Measurements from ENCODE around the gene NOL12.
A peak's percentile ranks its signal among the peaks of the same experiment; 100 is the strongest.

The NOL12 gene

DNA sequence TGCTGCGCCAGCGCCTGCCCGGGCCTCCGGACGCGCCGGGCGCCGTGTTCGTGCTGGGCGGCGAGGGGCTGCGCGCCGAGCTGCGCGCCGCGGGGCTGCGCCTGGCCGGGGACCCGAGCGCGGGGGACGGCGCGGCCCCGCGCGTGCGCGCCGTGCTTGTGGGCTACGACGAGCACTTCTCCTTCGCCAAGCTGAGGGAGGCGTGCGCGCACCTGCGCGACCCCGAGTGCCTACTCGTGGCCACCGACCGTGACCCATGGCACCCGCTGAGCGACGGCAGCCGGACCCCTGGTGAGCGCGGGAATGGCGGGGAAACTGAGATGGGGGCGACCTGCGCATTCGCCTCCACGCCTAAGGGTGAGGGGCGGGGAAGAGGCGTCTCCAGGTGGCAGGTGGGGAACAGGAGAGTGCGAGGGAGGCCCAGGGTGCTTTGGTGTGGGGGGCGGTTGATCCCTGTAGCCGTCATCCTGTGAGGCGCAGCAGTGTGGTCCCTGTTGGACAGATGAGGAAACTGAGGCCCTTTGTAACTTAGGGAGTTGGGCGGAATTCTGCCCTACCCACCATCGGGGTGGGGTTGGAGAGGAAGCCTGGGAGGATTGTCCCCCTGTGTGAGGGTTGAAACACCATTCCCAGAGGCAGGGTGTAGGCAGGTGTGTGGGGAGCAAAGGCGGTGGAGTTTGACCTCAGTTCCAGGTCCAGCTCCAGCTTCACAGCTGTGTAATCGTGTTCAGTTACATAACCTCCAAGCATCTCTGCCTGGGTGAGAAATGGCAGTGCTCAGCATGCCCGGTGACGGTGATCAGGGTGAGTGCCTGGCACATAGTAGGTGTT is 26.9 kb upstream of the NOL12 start:
- no peak for DNase-seq (ENCODE audit: low read depth in 2 of 2)

DNA sequence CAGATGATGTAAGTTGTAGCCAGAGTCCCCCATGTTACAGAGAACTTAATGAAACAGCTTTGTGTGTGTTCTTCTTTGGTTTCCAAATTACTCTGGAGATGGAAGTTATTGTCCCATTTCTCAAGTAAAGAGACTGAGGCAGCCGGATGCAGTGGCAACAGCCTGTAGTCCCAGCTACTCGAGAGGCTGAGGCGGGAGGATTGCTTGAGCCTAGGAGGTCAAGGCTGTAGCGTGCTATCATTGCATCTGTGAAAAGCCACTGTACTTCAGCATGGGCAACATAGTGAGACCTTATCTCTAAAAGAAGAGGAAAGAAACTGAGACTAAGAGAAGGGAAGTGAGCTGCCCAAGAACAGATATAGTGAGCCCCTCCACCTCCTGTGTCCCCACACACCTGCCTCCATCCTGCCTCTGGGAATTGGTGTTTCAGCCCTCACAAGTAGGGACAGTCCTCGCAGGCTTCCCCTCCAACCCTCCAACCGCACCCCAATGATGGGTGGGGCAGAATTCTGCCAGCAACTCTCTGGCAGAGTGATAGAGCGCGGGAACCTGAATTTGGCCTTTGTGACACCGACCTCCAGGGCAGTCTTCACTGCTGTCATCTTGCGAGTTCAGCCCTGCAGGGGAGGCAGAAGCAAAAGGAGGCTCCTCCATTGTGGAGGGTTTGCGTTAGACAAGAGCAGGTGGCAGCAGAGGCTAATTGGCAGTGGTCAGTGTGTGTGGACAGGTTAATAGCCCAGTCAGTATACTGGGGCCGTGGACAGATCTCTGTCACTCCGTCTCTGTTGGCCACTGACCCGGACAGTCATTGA is 26.0 kb upstream of the NOL12 start:
- no peak for DNase-seq (ENCODE audit: low read depth in 2 of 2)

DNA sequence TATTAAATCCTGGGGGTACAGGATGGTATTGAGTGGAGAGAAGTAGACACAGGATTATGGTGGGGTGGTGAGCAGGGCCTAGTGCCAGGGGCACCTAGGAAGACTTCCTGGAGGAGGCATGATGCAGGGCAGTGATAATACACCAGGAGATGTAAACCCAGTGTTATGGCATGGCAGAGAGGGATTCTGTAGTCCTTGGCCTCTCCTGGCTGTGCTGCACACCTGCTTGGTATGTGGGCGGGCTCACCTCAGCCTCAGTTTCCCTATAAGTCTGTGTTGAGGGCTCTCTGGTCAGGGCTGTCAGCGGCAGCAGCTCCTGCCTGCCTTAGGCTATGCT is 25.5 kb upstream of the NOL12 start:
- DNase-seq (ENCODE audit: low read depth in 2 of 2), result no peak

DNA sequence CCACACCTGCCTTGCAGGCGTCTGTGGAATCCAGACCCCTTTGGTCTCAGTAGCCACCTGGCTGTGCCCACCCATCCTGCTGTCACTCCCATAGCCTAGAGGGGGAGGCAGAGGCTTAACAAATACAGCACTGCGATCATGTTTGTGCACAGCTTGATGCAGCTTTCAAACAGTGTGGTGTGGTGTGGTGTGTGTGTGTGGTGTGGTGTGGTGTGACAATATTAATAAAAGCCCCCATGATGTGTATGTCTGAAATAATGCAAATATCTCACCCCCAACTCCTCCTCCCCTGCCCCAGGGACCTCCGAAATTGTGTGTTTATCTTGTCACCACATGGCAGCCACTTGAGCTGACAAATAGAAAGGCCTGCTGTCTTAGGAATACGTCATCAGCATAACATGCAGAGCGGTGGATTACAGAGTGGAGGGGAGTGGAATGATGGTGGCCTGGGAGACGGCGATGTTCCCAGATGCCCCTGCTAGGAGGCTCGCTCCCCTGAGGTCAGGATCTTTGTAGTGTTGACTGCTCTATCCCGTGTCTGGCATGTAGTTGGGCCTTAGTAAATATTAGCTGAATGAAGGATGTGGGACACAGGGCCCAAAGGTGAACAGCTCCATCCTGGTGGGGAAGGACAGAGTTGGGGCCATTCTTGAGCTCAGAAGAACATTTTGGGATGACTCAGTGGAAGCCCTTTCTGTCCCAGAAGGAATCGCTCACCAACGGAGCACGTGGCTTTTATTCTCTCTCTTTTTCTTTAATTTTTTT is 24.8 kb upstream of the NOL12 start:
- DNase-seq (ENCODE audit: low read depth in 2 of 2), result no peak

DNA sequence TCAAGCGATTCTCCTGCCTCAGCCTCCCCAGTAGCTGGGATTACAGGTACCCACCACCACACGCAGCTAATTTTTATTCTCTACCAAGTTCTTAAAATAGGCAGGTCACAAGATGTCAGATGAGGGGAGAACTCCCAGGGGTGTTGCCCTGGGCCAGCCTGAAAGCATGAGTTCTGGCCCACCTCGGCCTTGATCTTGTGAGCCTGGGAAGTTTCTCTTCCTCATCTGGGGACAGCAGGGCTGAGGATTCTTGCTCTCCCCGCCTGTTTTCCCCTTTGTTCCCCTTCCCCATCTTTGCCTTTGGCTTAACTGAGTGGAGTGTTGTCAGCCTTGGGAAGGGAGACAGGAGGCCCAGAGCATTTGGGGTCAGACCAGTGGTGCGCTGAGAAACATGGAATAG is 24.1 kb upstream of the NOL12 start:
- no peak for DNase-seq (ENCODE audit: low read depth in 2 of 2)

DNA sequence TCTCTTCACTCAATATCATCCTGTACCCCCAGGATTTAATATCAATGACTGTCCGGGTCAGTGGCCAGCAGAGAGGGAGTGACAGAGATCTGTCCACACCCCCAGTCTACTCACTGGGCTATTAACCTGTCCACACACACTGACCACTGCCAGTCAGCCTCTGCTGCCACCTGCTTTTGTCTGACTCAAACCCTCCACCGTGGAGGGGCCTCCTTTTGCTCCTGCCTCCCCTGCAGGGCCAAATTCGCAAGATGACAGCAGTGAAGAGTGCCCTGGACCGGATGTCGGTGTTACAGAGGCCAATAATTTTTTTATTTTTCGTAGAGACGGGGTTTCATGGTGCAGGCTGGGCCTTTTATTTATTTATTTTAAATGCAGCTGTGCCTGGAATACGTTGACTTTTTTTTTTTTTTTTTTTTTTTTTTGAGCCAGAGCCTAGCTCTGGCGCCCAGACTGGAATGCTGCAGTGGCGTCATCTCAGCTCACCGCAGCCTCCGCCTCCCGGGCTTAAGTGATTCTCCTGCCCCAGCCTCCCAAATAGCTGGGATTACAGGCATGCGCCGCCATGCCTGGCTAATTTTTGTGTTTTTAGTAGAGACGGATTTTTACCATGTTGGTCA is 22.5 kb upstream of the NOL12 start:
- no peak for DNase-seq (ENCODE audit: low read depth in 2 of 2)

DNA sequence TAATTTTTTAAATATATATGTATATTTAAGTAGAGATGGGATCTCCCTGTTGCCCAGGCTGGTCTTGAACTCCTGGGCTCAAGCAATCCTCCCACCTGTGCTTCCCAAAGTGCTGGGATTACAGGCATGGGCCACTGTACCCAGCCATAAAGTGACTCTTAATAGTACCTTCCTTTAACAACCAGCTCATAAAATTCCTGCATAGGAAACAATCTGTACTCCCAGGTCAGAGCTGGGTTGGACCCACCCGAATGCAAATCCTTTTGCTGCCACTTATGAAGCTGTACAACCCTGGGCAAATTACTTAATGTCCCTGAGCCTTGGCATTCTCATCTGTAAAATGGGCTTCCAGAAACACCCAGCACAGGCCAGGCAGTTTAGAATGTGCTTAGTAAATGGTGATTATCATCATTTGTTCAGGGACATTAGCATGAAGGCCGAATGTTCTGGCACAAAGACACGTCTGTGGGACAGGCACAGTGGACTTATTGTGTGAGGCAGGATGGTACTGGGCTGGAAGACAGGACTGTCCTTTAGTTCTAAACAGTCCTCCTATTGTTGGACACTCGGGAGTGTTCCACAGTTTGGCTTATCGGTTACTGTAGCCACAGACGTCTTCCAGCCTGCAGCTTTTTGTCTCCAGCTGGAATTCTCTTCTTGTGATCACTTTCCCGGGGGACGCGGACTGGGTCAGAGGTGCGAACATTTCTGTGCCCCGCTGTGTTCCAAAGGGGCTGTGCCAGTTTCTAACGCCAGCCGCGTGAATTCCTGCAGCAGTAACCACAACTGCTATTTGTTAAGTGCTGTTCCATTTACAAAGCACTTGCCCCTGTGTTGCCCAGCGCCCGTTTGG is 21.7 kb upstream of the NOL12 start:
- no peak for DNase-seq (ENCODE audit: low read depth in 2 of 2)

DNA sequence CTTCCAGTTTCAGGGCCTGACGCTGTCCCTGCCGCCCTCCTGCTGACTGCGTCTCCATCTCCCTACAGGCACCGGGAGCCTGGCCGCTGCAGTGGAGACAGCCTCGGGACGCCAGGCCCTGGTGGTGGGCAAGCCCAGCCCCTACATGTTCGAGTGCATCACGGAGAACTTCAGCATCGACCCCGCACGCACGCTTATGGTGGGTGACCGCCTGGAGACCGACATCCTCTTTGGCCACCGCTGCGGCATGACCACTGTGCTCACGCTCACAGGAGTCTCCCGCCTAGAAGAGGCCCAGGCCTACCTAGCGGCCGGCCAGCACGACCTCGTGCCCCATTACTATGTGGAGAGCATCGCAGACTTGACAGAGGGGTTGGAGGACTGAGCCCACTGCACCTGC is 20.7 kb upstream of the NOL12 start:
- DNase-seq (ENCODE audit: low read depth in 2 of 2), result no peak

DNA sequence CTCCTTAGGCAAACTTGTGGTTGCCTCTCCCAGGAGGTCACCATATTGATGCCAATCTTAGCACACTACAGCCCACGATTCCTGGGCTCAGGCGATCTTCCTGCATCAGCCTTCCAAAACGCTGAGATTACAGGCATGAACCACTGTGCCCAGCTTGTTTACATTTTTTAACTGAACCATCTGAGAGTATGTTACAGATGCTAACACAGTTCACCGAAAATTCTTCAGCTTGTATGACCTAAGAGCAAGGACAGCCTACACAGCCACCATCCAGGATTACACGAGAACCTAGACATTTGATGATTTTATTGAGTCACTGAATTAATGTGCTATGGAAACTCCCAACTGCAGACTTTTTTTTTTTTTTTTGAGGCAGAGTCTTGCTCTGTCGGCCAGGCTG is 16.6 kb upstream of the NOL12 start:
- DNase-seq (ENCODE audit: low read depth in 2 of 2), result no peak

DNA sequence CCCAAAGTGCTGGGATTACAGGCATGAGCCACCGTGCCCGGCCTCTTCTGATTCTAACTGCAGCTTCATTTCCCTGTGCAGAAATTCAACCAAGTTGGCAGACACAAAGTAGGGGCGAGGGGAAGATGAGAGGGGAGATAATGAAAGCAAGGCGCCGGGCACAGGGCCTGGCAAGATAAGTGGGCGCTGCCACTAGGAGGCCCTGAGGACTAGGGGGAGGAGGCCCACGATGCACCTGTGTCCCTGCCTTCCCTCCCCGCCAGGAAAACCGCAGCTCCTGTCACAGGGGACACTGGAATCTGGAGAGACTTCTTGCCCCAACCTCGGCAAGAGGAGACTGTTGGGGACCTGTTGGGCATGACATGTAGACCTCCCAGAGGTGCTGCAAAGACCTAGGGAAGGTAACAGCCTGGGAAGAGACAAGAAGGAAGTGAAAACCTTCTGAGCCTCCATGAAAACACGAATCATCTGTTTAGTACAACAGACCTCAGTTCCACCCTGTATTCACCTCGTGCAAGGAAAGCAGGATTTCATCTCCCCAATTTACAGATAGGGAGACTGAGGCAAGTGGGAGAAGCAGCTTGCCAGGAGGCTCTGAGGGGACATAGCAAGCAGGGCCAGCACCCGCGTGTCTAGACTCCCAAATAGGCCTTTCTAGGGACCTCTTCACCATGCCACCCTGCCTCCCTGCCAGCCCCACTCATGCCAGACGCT is 13.8 kb upstream of the NOL12 start:
- DNase-seq (ENCODE audit: low read depth in 2 of 2), result no peak

DNA sequence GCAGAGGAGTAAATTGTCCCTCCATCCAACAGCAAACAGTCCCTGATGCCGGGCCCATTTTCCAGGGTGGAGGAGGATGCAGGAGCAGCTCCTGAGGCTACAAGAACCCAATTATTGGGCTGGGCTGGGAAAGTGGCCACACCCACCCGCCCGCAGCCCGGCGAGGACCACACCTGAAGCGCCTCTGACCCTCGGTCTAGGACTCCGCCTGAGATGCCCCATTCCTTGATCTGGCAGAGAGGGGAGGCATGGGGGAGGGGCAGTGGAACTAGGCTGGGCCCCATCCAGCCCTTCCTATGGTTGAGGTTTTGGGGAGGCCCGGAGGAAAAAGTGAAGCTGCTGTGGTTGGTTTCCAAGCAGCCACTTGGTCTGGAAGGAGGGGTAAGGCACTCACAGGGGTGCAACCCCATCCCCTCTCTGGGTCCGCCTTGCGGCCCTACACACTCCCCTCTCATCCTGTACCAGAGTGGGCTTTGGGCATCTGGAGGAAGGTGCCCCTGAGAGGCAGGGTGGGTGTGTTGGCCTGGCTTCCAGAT is 13.2 kb upstream of the NOL12 start:
- no peak for DNase-seq (ENCODE audit: low read depth in 2 of 2)

DNA sequence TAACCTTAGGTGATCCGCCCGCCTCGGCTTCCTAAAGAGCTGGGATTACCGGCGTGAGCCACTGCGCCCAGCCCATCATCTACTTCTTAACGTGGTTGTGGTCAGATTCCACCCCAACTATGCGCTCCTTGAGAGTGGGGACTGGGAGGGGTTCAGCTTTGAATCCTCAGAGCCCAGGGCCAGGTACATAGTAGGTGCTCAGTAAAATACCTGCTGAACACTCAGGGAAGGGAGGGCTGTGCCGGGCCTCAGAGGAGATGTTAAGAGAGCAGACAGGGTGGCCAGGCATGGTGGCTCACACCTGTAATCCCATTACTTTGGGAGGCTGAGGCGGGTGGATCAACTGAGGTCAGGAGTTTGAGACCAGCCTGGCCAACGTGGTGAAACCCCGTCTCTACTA is 11.9 kb upstream of the NOL12 start:
- no peak for DNase-seq (ENCODE audit: low read depth in 2 of 2)

DNA sequence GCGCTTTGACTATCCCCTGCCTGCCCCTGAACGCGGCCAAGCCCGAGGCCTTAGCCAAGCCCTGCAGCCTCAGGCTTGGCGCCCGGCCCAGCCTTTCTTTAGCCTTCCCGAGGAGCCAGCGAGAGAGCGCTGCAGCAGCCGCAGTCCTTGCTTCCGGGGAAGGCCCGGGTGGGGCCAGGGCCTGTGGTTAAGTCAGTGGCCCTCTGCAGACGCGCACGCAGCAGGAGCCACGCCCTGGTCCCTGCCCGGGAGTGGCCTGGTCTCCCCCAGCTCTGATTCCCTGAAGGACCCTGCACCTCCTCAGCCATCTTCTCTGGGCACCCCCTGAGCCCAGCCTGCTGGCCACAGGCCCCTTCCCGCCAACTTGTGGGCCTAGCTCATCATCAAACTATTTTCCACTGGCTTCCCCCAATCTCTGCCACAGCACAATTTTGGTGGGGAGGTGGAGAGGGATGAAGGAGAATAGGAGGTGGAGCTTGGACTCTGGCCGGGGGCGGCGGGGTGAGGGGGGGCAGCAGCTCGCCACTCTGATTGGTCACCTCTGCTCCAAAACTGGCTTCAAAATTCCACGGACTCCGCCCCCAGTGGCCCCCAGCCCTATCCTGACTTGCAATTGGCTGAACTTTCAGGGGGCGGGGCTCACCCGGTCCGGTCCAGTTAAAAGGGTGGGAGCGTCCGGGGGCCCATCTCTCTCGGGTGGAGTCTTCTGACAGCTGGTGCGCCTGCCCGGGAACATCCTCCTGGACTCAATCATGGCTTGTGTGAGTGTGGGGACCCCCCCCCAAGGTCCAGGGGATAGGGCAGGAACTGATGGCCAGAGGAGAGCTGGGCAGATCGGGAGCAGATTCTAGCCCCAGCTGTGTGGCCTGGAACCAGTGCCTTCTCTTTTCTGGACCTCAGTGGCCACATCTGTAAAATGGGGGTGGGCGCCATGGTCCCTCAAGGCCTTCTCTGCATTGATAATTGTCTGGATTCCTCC is 10.9 kb upstream of the NOL12 start, which contains the start of gene LGALS1:
LGALS1 (plus strand) TSS at position 686 of the 979 bp plus-strand sequence; CDS start at position 753, 67 bp downstream.
- no peak for DNase-seq (ENCODE audit: low read depth in 2 of 2)

DNA sequence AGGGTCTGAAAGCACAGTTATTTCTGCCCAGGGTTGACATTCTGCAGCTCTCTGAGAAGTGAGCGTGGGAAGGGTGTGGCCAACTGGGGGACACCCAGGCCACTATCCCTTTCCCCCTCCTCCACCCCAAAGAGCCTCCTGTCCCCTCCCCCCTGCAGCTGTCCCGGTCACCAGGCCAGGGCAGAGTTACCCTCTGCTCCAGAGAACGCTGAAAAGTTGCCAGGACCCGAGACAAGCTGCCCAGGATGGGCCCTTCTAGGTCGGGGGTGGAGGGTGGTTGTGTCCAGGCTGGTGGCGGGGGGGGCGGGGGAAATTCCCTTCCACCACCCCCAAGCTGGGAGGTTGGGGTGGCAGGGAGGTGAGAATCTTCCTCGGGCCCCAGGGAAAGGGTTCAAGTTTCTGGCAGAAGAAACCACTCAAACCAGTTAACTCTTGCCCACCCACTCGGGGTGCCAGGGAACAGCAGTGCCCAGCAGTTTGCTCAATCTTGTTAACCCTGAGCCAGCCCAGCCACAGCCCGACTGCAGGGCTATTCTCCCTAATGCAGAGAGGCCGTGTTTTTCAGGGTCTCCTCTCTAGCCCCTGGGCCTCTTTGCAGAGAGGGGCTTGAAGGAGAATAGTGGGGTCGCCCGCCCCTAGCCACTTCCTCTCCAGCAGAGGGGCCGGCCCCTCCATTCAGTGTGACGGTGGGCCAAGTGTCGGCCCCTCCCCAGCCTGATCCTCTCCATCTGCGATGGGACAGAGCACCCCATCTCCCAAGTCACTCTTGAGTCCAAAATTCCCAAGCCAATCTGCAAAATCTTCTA is 10.0 kb upstream of the NOL12 start:
- no peak for DNase-seq (ENCODE audit: low read depth in 2 of 2)

DNA sequence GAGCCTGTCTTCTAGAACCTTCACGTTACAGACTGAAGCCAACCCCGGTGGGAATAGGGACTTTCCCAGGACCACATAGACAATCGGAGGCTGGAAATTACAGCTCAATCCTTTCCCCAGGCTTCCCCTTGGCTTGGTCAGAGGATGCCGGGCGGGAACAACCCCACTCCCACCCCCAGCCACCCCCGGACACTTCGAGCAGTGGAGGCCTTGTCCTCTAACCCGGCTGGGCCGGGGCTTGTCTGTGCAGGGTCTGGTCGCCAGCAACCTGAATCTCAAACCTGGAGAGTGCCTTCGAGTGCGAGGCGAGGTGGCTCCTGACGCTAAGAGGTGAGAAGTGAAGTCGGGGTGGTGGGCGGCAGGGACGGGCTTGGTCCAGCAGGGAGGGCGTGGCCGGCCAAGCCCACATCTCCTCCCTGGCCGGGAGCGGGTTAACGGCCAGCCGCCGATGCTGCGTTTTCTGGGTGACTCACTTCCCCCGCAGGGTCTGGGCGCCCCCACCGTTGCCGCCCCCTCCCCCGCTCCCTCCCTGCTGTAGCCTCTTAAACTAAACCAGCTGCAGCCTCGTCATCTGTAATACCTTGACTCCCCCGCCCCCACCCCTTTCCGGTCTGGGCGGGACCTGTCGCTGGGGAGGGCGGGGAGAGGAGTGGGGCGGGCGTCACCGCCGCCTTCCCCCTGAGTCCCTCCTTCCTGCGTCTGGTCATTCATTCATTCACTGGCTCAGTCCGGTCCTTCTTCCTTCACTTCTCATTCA is 9.2 kb upstream of the NOL12 start:
- peak; percentile 87 for DNase-seq (ENCODE audit: low read depth in 2 of 2)

DNA sequence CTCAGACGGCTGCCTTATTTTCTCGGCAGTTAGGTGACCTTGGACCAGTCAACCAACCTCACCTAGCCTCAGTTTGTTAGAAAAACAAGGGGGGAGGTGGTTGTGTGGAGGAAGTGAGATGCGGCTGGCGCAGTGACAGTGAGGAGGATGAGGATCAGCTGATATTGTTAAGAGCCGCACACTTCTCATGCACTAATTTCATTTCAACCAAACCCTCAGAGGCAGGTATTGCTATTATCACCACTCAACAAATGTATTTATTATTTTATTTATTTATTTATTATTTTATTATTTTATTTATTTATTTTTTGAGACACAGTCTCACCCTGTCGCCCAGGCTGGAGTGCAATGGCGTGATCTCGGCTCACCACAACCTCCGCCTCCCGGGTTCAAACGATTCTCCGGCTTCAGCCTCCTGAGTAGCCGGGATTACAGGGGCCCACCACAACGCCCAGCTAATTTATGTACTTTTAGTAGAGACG is 8.6 kb upstream of the NOL12 start:
- no peak for DNase-seq (ENCODE audit: low read depth in 2 of 2)

DNA sequence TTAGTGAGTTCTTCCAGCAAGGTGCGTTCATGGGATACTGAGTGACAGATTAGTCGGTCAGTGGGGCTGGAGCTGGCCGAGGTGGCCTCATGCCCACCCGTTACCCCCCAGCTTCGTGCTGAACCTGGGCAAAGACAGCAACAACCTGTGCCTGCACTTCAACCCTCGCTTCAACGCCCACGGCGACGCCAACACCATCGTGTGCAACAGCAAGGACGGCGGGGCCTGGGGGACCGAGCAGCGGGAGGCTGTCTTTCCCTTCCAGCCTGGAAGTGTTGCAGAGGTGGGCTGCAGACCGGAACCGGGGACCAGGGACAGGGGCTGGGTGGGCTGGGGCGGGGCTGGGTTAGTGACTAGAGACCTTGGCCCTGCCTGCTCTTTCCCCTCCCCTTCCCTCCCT is 7.8 kb upstream of the NOL12 start:
- no peak for DNase-seq (ENCODE audit: low read depth in 2 of 2)
